Measurements from ENCODE around the gene RASD1.

RASD1 gene

DNA sequence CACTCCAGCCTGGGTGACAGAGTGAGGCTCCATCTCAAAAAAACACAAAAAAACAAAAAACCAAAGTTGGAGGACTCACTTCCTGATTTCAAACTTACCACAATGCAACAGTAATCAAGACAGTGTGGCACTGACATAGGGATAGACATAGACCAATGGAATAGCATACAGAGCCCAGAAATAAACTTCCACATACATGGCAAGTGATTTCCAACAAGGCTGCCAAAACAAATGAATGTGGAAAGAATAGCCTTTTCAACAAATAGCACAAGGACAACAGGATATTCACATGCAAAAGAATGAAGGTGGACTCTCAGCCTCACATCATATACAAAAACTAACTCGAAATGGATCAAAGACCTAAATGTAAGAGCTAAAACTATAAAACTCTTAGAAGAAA lies 36.8 kb upstream of the RASD1 start:
- Mint-ChIP-seq H3K27me3 (no peaks in the 10 kb centered on the region), H3K27ac (no peak overlapping the region), H3K4me3 (no peak overlapping the region), H3K36me3 (no peaks in the 10 kb centered on the region), H3K9me3 (no peaks in the 10 kb centered on the region), H3K4me1 (no peaks in the 10 kb centered on the region)

DNA sequence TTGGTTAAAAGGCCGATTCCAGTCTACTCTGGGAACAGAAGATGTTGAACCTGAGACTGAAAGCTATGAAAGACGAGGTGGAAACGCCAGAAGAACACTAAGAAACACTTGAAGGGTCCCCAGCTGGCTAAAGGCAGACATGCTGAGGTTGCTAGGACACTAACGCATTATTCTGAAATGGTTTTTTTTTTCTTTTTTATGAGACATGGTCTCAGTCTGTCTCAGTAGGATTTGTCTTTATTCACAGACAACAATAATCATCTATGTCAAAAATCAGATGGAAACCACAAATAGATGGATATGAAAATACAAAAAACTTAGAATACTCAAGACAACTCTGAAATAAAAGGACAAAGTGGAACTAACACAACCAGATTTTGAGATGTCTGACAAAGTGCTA lies 35.0 kb upstream of the RASD1 start:
- Mint-ChIP-seq H3K27me3 (no peaks in the 10 kb centered on the region), H3K27ac (no peak overlapping the region), H3K9me3 (no peaks in the 10 kb centered on the region), H3K4me3 (no peak overlapping the region), H3K4me1 (no peaks in the 10 kb centered on the region), H3K36me3 (no peaks in the 10 kb centered on the region)

DNA sequence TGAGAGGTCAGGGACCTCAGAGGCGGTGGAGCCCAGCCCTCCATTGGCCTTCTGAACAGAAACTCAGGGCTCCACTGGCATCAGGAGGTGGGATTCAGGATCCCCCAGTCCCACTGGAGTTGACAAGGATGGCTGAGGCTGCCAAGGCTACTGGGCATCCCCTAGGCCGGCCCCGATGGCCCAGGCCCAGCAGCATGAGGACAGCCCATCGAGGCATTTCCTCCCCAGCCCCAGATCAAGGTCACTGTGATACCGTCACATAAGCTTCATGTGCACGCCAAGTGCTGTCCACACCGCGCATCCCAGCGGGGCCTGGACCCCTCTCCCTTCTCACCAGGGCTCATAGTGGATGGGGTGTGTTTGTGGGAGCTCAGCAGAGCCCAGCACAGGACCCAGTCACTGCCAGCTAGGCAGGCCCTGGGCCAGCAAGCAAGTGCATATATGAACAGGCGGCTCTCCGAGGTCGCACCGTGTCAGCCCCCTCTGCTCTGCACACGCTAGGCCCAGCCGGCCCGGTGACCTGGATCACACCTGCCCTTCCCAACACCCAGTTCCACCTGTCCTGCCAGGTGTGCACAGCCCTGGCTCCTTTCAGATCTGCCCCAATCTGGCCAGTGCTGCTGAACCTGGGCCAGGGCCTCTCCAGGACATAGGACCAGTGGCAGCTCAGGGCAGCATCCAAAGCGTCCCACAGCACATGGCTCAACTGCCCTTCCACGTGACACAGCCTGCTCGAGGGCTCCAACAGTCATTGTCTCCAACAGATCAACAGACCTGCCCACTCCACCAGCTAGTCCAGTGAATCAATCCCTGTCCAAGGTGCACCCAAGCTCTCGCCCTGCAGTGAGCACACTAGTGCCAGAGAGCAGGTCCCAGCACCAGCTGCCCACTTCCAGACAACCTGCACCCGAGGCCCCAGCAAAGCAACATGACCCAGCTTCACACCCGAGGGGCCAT lies 32.8 kb upstream of the RASD1 start:
- no peak overlapping the region for H3K4me3 Mint-ChIP-seq
- H3K4me1 Mint-ChIP-seq = no peaks in the 10 kb centered on the region
- no peaks in the 10 kb centered on the region for H3K27me3 Mint-ChIP-seq
- no peaks in the 10 kb centered on the region for H3K36me3 Mint-ChIP-seq
- H3K27ac Mint-ChIP-seq = no peak overlapping the region
- H3K9me3 Mint-ChIP-seq = no peaks in the 10 kb centered on the region

DNA sequence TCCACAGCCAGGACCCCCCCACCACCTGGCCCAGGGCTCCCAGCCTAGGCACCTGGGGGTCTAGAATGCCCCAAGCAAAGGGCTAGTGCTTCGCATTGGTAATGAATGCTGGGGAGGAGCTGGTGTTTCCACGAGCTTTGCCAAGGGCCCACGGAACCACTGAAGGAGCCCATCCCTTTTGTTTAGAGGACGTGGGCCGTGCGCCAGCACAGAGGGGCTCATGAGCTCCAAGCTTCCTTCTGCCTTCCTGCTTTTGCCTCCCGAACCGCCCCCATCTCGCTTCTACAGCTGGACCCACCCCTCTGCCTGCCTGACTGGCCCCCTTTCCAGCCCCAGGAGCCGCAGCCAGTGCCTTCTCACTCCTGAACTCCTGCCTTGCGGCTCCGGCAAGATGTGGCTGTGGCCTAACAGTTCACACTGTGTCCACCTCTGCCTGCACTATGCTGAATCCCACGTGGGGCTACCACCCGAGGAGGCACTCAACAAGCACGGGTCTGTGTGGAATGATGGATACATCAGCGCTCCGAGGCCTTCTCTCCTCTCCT lies 31.8 kb upstream of the RASD1 start:
- Mint-ChIP-seq H3K36me3 (no peaks in the 10 kb centered on the region), H3K27me3 (no peaks in the 10 kb centered on the region), H3K4me3 (no peak overlapping the region), H3K4me1 (no peaks in the 10 kb centered on the region), H3K27ac (no peak overlapping the region), H3K9me3 (no peaks in the 10 kb centered on the region)

DNA sequence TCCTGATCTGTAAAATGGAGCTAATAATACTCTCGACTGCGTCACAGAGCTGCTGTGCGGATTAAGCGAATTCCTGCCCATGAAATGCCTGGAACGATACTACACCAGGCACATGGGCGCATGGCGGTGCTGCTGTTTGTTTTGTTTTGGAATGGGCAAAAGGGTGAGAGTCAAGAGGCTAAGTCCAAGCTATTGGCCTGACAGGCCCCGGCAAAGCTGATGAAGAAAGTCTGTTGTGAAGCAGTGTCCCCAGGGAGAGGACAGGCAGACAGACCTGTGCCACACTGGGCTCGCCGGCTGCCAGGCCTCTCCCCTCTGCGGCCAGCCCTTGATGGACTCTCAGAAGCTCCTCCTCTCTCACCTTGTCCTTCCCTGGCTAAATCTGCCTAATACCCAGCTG lies 31.3 kb upstream of the RASD1 start:
- no peaks in the 10 kb centered on the region for H3K27me3 Mint-ChIP-seq
- H3K36me3 Mint-ChIP-seq = no peaks in the 10 kb centered on the region
- H3K9me3 Mint-ChIP-seq = no peaks in the 10 kb centered on the region
- H3K4me1 Mint-ChIP-seq = no peaks in the 10 kb centered on the region
- H3K4me3 Mint-ChIP-seq = no peak overlapping the region
- no peak overlapping the region for H3K27ac Mint-ChIP-seq

DNA sequence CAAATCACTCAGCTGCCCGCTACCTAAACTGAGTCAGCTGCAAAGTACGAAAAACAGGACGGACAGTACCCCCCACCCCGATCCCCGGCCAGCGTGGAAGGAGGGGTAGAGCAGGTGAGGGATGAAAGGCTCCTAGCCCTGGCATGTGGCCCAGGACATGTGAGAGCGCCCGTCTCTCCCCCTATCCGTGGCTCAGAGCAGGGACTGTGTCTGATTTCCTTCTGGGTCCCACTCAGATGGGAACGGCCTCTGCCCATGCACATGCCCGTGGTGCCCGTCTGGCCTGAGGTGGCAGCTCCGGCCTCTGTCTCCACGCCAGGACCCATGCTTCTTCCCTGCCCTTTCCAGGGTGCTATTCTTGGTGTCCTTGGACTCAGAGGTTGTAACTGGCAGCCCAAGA lies 30.2 kb upstream of the RASD1 start:
- Mint-ChIP-seq H3K4me3 (no peak overlapping the region), H3K9me3 (no peaks in the 10 kb centered on the region), H3K27ac (no peak overlapping the region), H3K27me3 (no peaks in the 10 kb centered on the region), H3K4me1 (no peaks in the 10 kb centered on the region), H3K36me3 (no peaks in the 10 kb centered on the region)

DNA sequence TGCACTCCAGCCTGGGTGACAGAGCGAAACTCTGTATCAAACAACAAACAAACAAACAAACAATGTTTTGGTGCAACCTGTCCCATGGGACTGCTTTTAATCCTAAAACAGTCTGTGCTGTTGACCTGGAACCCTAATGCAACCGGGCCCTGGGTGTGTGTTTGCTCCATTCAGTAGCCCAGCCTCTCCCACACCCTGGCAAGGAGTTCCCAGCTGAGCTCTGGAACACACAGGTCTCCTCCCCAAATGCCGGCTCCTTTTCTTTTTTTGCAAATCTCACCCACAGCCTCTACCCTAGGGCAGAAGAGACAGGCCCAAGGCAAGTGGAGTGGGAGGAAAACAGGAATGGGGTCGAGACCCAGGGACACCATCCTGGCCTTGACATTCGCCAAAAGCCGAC lies 29.8 kb upstream of the RASD1 start:
- Mint-ChIP-seq H3K36me3 (no peaks in the 10 kb centered on the region), H3K9me3 (no peaks in the 10 kb centered on the region), H3K4me1 (no peaks in the 10 kb centered on the region), H3K27ac (no peak overlapping the region), H3K4me3 (no peak overlapping the region), H3K27me3 (no peaks in the 10 kb centered on the region)

DNA sequence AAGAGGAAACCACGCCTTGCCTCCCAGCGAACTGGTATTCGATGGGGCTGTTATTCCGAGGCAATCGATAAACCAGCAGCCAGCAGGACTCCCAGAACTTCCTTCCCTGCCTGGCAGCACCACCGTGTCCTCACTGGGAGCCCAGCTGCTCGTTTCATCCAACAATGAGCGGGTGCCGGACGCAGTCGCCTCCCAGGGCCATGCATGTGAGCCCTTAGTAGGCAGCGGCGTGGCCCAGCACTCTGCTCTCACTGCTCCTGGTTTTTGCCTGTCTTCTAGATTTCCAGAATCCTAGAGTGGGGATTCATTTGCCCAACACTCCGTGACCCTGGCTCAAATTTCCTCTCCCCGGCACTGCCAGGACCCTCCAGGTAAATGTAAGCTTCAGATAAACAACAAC lies 29.1 kb upstream of the RASD1 start:
- Mint-ChIP-seq H3K27me3 (no peaks in the 10 kb centered on the region), H3K9me3 (no peaks in the 10 kb centered on the region), H3K4me1 (no peaks in the 10 kb centered on the region), H3K36me3 (no peaks in the 10 kb centered on the region), H3K4me3 (no peak overlapping the region), H3K27ac (peak overlapping the region; percentile 62)

DNA sequence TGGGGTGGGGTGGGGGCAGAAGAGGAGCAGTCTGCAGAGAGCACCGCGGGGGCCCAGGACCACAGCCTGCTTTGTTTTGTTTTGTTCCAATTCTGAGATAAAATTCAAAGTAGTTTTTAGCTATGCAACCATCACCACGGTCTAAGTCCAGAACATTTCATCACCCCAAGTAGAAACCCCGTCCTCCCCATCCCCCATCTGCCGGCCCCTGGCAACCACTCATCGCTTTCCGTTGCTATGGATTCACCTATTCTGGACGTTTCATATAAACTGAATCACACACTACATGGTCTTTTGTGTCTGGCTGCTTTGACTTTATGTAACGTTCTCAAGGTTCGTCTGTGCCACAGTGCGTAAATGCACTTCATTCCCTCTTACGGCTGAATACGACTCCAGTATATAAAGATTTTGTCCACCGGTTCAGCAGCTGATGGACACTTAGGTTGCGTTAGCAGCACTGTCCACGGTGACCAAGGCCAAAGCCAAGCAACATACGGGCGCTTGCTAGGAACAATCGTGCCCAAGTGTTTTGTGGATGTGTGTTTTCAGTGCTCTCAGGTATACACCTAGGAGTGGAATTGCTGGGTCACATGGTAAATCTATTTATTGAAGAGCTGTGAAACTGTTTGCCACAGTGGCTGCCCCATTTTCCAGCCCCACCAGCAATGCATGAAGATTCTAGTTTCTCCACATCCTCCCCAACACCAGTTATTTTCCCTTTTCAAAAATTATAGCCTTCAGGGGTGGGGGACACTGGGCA lies 27.7 kb upstream of the RASD1 start:
- H3K4me1 Mint-ChIP-seq = no peaks in the 10 kb centered on the region
- no peaks in the 10 kb centered on the region for H3K36me3 Mint-ChIP-seq
- no peak overlapping the region for H3K4me3 Mint-ChIP-seq
- H3K27ac Mint-ChIP-seq = no peak overlapping the region
- H3K9me3 Mint-ChIP-seq = no peaks in the 10 kb centered on the region
- H3K27me3 Mint-ChIP-seq = no peaks in the 10 kb centered on the region

DNA sequence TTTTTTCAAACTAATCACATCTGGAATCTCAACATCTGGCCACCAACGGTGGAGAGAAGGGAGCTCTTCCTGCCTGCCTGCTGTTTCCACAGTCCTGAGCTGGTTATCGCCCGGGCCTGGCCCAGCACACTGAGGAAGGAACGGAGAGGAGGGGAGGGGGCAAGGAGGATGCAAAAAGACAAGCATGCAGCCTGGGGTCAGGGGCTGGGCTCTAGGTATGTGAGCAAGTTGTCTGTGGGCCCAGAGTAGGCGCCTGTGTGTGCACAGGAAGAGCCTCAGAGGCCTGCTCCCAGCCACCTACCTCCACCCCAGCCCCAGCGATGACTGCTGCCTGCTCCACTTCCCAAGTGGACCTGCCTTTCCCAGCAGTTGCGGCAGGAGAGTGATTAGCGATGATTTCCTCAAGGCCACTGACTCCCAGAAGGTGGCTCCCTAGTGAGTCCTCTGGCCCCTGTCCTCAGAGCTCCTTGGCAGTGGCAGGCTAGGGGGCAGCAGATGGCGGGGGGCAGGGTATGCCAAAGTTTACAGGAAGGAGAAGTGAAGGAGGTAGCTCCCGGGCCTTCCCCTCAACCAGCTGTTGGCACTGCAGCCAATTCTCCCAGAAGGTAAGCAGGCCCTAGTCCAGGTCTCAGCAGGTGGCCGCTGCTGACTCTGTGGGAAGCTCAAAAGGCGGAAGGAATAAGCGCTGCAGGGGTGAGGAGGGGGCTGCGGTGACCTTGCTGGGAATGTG lies 27.0 kb upstream of the RASD1 start:
- Mint-ChIP-seq H3K9me3 (no peaks in the 10 kb centered on the region), H3K36me3 (no peaks in the 10 kb centered on the region), H3K27ac (no peak overlapping the region), H3K27me3 (no peaks in the 10 kb centered on the region), H3K4me1 (no peaks in the 10 kb centered on the region), H3K4me3 (no peak overlapping the region)

DNA sequence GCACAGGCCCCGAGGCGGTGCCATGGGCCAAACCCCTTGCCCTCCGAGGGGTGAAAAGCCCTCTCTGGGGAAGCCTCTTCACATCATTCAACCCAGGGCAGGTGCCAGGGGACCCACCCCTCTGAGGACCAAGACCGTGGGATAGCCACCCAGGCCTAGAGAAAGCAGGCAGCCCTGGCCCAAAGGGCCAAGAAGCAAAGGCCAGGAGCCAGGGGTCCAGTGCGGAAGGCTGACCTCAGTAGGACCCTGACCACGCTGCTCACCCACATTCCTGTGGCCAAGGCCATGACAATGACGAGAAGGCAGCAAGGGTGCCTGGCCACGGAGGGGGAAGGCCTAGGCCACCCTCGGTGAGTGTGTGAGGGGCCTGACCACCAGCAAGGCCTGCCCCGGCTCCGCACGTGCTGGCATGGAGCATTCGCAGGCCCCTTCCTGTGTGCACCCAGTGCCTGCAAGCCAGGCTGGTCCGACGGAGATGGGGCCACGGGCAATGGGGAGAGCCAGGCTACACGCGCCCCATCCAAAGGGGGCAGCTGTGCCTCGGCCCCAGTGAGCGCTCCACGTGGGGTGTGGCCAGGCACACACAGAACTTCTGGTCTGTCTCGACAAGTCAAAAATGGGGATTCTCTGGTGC lies 24.5 kb upstream of the RASD1 start:
- H3K4me3 Mint-ChIP-seq = no peak overlapping the region
- no peaks in the 10 kb centered on the region for H3K36me3 Mint-ChIP-seq

DNA sequence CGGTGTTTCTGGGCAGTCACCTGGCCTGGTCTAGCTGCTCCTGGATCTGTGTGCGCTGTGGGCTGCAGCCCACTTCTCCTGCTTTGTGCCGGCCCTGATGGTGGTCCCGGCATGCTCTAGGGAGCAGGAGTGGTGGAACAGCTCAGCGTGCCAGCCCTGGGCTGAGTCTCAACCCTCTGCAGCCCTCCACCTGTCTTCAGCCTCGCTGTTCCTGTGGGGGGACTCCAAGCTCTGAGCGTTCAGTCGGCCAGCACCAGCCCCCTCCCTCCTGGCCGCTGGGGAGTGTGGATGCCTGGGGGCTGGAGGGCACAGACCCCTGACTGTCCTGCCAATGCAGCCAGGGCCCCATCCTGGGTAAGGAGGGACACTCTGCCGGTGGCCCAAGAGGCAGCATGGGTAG lies 23.7 kb upstream of the RASD1 start:
- Mint-ChIP-seq H3K36me3 (no peaks in the 10 kb centered on the region), H3K9me3 (no peaks in the 10 kb centered on the region), H3K27me3 (no peaks in the 10 kb centered on the region), H3K4me1 (no peaks in the 10 kb centered on the region), H3K27ac (no peak overlapping the region), H3K4me3 (no peak overlapping the region)

More for the DNA sequence above, 24.5 kb upstream of the RASD1 start:
- H3K4me1 Mint-ChIP-seq = no peaks in the 10 kb centered on the region
- no peaks in the 10 kb centered on the region for H3K9me3 Mint-ChIP-seq
- no peak overlapping the region for H3K27ac Mint-ChIP-seq
- H3K27me3 Mint-ChIP-seq = no peaks in the 10 kb centered on the region

DNA sequence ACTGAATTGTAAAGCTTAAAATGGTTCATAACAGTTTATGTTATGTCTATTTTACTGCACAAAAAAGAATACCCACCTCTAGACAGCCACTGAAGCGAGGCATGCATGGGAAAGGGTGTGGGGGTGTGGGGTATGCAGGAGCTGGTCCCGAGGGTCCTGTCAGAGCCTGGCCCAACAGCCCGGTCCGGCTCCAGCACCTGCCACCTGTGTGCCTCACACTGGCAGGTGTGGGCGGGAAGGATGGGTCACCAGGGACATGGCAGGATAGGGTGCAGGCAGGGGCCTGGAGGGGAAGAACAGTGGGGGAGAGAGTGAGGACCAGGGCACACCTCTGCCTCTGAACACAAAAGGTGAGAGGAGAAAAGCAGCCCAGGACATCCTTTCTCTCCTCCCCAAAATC lies 22.8 kb upstream of the RASD1 start:
- Mint-ChIP-seq H3K27ac (no peak overlapping the region), H3K9me3 (no peaks in the 10 kb centered on the region), H3K27me3 (no peaks in the 10 kb centered on the region), H3K4me1 (no peaks in the 10 kb centered on the region), H3K4me3 (no peak overlapping the region), H3K36me3 (no peaks in the 10 kb centered on the region)

DNA sequence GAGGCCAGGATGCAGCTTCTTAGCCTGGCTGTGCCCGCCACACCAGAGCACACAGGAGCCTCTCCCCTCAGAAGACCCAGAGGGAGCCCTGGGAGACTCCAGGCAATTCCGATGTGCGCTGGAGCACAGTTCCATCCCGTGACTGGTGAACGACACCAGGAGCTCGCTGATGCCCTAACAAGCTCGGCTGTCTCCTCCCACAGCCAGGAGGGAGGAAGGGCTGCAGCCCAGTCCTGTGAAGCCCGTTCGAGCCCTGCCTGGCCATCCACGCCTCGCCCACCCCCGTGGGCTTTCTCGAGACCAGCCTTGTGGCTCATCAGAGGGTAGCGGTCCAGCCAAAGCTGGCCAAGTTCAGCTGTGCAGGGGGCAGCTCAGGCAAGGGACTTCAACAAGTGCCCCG lies 21.8 kb upstream of the RASD1 start:
- H3K9me3 Mint-ChIP-seq = no peaks in the 10 kb centered on the region
- H3K4me1 Mint-ChIP-seq = no peaks in the 10 kb centered on the region
- H3K27me3 Mint-ChIP-seq = no peaks in the 10 kb centered on the region
- H3K27ac Mint-ChIP-seq = no peak overlapping the region
- H3K36me3 Mint-ChIP-seq = no peaks in the 10 kb centered on the region
- H3K4me3 Mint-ChIP-seq = no peak overlapping the region
